Testis (tissue), 2 donors: Measurements from ENCODE around the gene FRG2C.
"Not testable (repeated sequence)": the region's sequence is repeated elsewhere in the genome, so short reads cannot be mapped to it uniquely, and the experiment has no call there.

Experiments used
- CTCF ChIP-seq, 3 experiments: fragments of 450-650 bp in 2 of 3; fragments of 200-600 bp in 1 of 3; sonication (generic) in 1 of 3; IDR thresholded peaks; one replicate each; pipeline ENCODE4 v1.5.1; 2016 to 2019; ENCODE audit warnings: antibody characterized with exemption in 3 of 3, mild to moderate bottlenecking in 2 of 3, moderate library complexity in 1 of 3
- POLR2A ChIP-seq: fragments of 450-650 bp; IDR thresholded peaks from one replicate; pipeline ENCODE4 v1.6.1; 2017; ENCODE audit warnings: antibody characterized with exemption, mild to moderate bottlenecking, moderate library complexity

GRCh38 chr3:75621772-75622171, 42.4 kb upstream of the FRG2C start:
- TF ChIP-seq CTCF (IDR thresholded peaks at IDR 0.05); POLR2A: not testable (repeated sequence)
